Measurements from ENCODE around the gene C6orf132. TPM values are rescaled to one million over a fixed set of nuclear protein-coding genes. Genes with fewer than 3 reads are reported as not detected.

C6orf132 gene
- total and polyA plus RNA-seq, 2 experiments from 2014 or later, result 22.2 to 40.9 TPM

GRCh38 chr6:42179945-42180313, 37.5 kb upstream of the C6orf132 start:
- TF ChIP-seq ETS1 (IDR thresholded peaks at IDR 0.05), result no peak
- no peak for TF ChIP-seq ZNF114 (CRISPR knock-in tag; IDR thresholded peaks at IDR 0.05)
- no peak for TF ChIP-seq CREB1 (CRISPR knock-in tag; IDR thresholded peaks at IDR 0.05; ENCODE audit: low read depth)
- no peak for TF ChIP-seq REST (IDR thresholded peaks at IDR 0.05; ENCODE audit: unreplicated experiment)
- TF ChIP-seq POLR2AphosphoS5 (IDR thresholded peaks at IDR 0.05; ENCODE audit: low read depth), result no peak
- no peak for TF ChIP-seq STAT1 (IDR thresholded peaks at IDR 0.05; ENCODE audit: unreplicated experiment)
- TF ChIP-seq EZH2 (IDR thresholded peaks at IDR 0.05; ENCODE audit: low read depth, unreplicated experiment), result no peak
- TF ChIP-seq JUNB (IDR thresholded peaks at IDR 0.05; ENCODE audit: unreplicated experiment), result no peak
- Mint-ChIP-seq H3K4me1 (peaks cover 48% of the 10 kb centered on the region), H3K4me3 (peak overlapping the region; percentile 77; the same call in 1 of the 3 replicates), H3K27me3 (ENCODE audit: insufficient read depth, low read depth, poor library complexity) (peaks cover 10% of the 10 kb centered on the region), H3K9me3 (no peaks in the 10 kb centered on the region), H3K36me3 (ENCODE audit: low read depth) (no peaks in the 10 kb centered on the region), H3K27ac (no peak overlapping the region)
- Histone ChIP-seq H3K4me3 (no peak overlapping the region), H3K27ac (ENCODE audit: low read depth) (no peak overlapping the region), H3K27me3 (ENCODE audit: insufficient read depth) (no peaks in the 10 kb centered on the region), H3K79me2 (replicated peaks; ENCODE audit: insufficient read depth) (no peaks in the 10 kb centered on the region), H4K20me1 (replicated peaks; ENCODE audit: insufficient read depth) (no peaks in the 10 kb centered on the region), H2AFZ (no peak overlapping the region), H3K4me2 (no peak overlapping the region), H3F3A (replicated peaks; ENCODE audit: low read depth) (peaks cover 16% of the 10 kb centered on the region), H3K4me1 (ENCODE audit: insufficient read depth) (peaks cover 27% of the 10 kb centered on the region), H3K9me2 (ENCODE audit: insufficient read depth) (no peaks in the 10 kb centered on the region), H3K36me3 (ENCODE audit: insufficient read depth) (no peaks in the 10 kb centered on the region)
- ATAC-seq, result no peak
- no peak for DNase-seq (ENCODE audit: low spot score)

GRCh38 chr6:42179261-42179944, 37.0 kb upstream of the C6orf132 start:
- Mint-ChIP-seq H3K4me3 (peak overlapping the region; percentile 77), H3K27ac (no peak overlapping the region)
- no peak overlapping the region for H2AFZ ChIP-seq
- TF ChIP-seq REST (IDR thresholded peaks at IDR 0.05; ENCODE audit: unreplicated experiment), result no peak

More at GRCh38 chr6:42179261-42179944, 37.0 kb upstream of the C6orf132 start:
- Histone ChIP-seq H3K4me2 (peak overlapping the region; percentile 91), H3K4me3 (peak overlapping the region; percentile 77; the same call in 1 of the 2 replicates), H3K79me2 (replicated peaks; ENCODE audit: insufficient read depth) (no peaks in the 10 kb centered on the region), H3K9me2 (ENCODE audit: insufficient read depth) (no peaks in the 10 kb centered on the region), H3K36me3 (ENCODE audit: insufficient read depth) (no peaks in the 10 kb centered on the region), H3F3A (replicated peaks; ENCODE audit: low read depth) (peaks cover 16% of the 10 kb centered on the region), H4K20me1 (replicated peaks; ENCODE audit: insufficient read depth) (no peaks in the 10 kb centered on the region), H3K27me3 (ENCODE audit: insufficient read depth) (no peaks in the 10 kb centered on the region), H3K4me1 (ENCODE audit: insufficient read depth) (peaks cover 27% of the 10 kb centered on the region), H3K27ac (ENCODE audit: low read depth) (no peak overlapping the region)
- Mint-ChIP-seq H3K27me3 (ENCODE audit: insufficient read depth, low read depth, poor library complexity) (peaks cover 10% of the 10 kb centered on the region), H3K36me3 (ENCODE audit: low read depth) (no peaks in the 10 kb centered on the region), H3K4me1 (peaks cover 44% of the 10 kb centered on the region), H3K9me3 (no peaks in the 10 kb centered on the region)
- ATAC-seq, result no peak
- DNase-seq (ENCODE audit: low spot score), result no peak
